ENCODE data around the gene SLC49A3.

Gene SLC49A3

DNA sequence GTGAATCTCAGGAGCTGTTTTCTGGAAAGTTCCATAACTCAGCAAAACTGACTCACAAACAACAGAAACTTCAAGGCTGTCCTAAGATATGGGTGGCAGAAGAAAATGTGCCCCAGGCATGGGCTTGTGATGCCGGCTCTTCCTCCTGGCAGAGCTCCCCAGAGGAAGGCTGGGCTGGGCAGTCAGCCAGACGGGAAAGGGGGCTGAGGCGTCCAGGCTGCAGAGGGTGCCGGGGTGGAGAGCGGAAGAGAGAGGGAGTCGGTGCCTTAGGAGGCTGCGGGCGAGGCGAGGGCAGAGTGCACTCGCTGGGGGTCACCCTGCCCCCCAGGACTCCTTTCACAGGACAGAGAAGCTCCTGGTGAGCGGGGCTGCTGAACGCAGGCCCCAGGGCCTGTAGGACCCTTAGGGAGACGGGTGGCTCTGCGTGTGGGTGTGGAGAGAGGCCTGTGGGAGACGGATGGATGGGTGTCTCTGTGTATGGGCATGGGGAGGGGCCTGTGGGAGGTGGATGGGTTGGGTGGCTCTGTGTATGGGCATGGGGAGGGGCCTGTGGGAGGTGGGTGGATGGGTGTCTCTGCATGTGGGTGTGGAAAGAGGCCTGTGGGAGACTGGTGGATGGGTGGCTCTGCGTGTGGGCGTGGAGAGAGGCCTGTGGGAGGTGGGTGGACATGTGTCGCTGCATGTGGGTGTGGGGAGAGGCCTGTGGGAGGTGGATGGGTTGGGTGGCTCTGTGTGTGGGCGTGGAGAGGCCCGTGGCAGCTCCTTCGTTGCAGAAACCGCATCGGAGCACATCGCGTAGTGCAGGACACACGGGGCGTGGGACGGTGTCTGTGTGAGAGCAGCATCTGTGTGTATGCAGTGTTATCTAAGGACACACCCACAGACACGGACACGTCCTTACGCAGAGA, 32.6 kb upstream of the SLC49A3 start:
- no peak overlapping the region for H3K4me3 ChIP-seq (ENCODE audit: low read depth, low read length)
- no peak for DNase-seq (ENCODE audit: low read depth)
- TF ChIP-seq, protein P1, sequence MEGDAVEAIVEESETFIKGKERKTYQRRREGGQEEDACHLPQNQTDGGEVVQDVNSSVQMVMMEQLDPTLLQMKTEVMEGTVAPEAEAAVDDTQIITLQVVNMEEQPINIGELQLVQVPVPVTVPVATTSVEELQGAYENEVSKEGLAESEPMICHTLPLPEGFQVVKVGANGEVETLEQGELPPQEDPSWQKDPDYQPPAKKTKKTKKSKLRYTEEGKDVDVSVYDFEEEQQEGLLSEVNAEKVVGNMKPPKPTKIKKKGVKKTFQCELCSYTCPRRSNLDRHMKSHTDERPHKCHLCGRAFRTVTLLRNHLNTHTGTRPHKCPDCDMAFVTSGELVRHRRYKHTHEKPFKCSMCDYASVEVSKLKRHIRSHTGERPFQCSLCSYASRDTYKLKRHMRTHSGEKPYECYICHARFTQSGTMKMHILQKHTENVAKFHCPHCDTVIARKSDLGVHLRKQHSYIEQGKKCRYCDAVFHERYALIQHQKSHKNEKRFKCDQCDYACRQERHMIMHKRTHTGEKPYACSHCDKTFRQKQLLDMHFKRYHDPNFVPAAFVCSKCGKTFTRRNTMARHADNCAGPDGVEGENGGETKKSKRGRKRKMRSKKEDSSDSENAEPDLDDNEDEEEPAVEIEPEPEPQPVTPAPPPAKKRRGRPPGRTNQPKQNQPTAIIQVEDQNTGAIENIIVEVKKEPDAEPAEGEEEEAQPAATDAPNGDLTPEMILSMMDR (IDR thresholded peaks at IDR 0.05; ENCODE audit: low read depth, low read length, missing control alignments), result no peak
- in situ Hi-C loops (cut with HindIII; ENCODE audit: low sequenced_read_pairs), result no loop called here

DNA sequence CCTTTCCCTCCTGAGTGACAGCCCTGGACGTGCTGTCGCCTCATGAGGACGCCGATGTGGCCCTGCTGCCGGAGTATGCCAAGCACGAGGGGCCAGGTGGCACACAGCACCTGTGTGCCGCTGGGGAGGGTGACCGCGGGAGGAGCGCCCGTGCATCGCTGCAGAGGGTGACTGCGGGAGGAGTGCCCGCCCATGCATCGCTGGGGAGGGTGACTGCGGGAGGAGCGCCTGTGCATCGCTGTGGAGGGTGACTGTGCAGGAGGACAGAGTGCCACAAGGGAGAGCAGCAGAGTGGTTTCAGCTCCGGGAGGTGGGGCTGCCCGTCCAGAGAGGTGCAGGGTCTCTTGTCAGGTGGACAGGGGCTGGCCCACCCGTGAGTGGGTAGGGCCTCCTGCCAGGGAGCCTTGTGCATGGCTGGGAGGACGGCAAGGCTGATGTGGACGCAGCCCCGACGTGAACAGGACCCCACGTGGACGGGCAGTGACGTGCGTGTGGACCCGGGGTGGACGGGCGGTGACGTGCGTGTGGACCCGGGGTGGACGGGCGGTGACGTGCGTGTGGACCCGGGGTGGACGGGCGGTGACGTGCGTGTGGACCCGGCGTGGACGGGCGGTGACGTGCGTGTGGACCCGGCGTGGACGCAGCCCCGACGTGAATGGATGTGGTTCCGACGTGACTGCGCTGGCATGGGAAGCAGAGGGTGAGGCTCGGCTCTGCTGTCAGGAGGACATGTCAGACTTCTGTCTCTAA, 31.3 kb upstream of the SLC49A3 start:
- in situ Hi-C loops (cut with HindIII; ENCODE audit: low sequenced_read_pairs), result no loop called here
- DNase-seq (ENCODE audit: low read depth), result no peak
- no peak overlapping the region for H3K4me3 ChIP-seq (ENCODE audit: low read depth, low read length)
- TF ChIP-seq, protein P1 (IDR thresholded peaks at IDR 0.05; ENCODE audit: low read depth, low read length, missing control alignments), result no peak

DNA sequence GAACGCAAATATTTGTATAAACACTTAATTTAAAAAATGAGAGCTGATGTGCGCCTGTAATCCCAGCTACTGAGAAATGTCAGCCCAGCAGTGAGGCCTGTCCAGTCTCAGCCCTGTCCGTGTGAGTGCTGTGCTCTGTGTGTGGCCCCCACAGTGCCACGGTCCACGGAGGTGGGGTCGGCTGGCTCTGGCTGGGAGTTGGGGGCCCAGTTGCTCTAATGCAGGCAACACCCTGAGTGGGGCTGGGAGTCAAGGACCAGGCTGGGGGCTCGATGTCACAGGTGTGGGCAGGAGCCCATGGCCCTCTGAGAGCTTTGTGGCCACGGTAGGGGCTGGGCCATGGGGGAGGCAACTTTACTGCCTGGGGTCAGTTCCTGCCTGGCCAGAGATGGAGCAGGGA, 29.5 kb upstream of the SLC49A3 start:
- no peak for DNase-seq (ENCODE audit: low read depth)
- in situ Hi-C loops (cut with HindIII; ENCODE audit: low sequenced_read_pairs), result no loop called here
- TF ChIP-seq, protein P1 (IDR thresholded peaks at IDR 0.05; ENCODE audit: low read depth, low read length, missing control alignments), result no peak
- no peak overlapping the region for H3K4me3 ChIP-seq (ENCODE audit: low read depth, low read length)

DNA sequence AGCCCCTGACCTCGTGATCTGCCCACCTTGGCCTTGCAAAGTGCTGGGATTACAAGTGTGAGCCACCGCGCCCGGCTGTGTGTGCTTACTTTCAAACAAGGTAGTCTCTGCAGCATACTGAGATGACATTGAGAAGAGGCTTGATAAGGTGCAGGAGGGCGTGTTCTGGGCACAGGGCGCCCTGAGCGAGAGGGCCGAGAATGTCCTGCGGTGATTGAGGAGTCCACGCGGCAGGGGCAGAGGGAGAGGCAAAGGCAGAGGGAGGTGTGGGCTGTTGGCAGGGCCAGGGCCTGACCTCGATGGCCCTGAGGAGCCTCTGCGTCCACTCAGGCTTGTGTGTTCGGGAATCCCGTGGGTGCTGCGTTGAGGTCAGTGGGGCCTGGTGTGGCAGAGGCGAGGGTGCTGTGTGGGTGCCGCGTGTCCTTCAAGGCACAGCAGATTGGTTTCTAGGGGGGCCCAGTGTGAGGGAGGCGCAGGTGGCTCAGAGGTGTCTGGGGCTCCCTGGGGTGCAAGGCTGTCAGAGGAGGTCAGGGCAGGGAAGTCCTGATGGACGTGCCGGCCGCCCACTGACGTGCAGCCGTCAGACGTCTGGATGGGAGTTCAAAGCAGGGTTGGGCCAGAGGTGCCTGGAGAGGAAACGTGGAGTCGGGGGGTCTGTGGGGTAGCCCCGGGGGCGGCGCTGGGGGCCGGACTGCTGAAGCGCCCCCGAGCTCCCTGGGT, 28.8 kb upstream of the SLC49A3 start:
- TF ChIP-seq, protein P1 (IDR thresholded peaks at IDR 0.05; ENCODE audit: low read depth, low read length, missing control alignments), result no peak
- in situ Hi-C loops (cut with HindIII; ENCODE audit: low sequenced_read_pairs), result no loop called here
- no peak for DNase-seq (ENCODE audit: low read depth)
- no peak overlapping the region for H3K4me3 ChIP-seq (ENCODE audit: low read depth, low read length)

DNA sequence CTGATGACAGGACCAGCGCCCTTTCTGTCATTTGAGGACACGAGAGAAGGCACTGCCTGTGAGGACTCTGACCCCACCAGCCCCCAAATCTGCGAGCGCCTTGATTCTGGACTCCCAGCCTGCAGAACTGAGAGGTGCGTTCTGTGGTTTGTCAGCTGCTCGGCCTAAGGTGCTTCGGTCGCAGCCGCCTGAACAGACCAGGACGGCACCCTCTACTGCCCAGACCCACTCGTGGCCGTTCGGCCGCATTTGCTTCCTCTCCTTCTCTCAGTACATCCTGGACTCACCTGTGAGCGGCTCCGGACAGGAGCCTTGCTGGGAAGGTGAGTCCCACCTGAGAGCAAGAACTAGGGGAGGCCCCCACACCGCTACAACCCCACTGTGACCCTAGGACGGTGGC, 25.1 kb upstream of the SLC49A3 start:
- TF ChIP-seq, protein P1 (IDR thresholded peaks at IDR 0.05; ENCODE audit: low read depth, low read length, missing control alignments), result no peak
- in situ Hi-C loops (cut with HindIII; ENCODE audit: low sequenced_read_pairs), result no loop called here
- H3K4me3 ChIP-seq (ENCODE audit: low read depth, low read length), result no peak overlapping the region
- DNase-seq (ENCODE audit: low read depth), result no peak

DNA sequence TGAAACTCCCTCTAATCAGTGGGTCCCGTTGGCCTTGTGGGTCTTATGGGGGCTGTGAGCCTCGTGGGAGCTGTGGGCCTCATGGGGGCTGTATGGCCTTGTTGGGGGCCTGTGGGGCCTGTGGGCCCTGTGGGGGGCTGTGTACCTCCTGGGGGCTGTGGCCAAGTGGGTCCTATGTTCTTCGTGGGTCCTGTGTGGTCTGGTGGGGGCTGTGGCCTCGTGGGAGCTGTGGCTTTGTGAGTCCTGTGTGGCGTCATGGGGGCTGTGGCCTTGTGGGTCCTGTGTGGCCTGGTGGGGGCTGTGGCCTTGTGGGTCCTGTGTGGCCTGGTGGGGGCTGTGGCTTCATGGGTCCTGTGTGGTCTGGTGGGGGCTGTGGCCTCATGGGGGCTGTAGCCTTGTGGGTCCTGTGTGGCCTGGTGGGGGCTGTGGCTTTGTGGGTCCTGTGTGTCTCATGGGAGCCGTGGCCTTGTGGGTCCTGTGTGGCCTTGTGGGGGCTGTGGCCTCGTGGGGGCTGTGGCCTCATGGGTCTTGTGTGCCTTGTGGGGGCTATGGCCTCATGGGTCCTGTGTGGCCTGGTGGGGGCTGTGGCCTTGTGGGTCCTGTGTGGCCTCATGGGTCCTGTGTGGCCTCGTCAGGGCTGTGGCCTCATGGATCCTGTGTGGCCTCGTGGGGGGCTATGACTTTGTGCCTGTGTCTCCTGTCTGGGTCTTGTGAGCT, 24.1 kb upstream of the SLC49A3 start:
- H3K4me3 ChIP-seq (ENCODE audit: low read depth, low read length), result no peak overlapping the region
- DNase-seq (ENCODE audit: low read depth), result no peak
- TF ChIP-seq, protein P1 (IDR thresholded peaks at IDR 0.05; ENCODE audit: low read depth, low read length, missing control alignments), result no peak
- in situ Hi-C loops (cut with HindIII; ENCODE audit: low sequenced_read_pairs), result no loop called here
